ENCODE measurements around the gene ATP11B.

GRCh38 chr3:182925330-182925943, 132.1 kb downstream of the ATP11B start:
- TF ChIP-seq POLR2A (IDR thresholded peaks at IDR 0.05; ENCODE audit: low read depth) = no peak
- TF ChIP-seq CTCF (IDR thresholded peaks at IDR 0.05) = no peak

All from esophagus muscularis mucosa (tissue), 3 donors.